Osteoblast (primary cell): ENCODE results near the gene NEK9. TPM values are rescaled to one million over a fixed set of nuclear protein-coding genes. Genes with fewer than 3 reads are reported as not detected.
A peak's percentile ranks its signal among the peaks of the same experiment; 100 is the strongest.

Experiments used
- DNase-seq: peaks from one replicate; pipeline ENCODE4 v3.0.0; 2011; ENCODE audit warnings: low spot score, mixed read lengths; ENCODE audit not compliant: insufficient read length; ENCODE audit errors: missing footprints
- H2AFZ ChIP-seq: 2 replicates; pipeline ENCODE4 v1.6.0; 2011; ENCODE audit warnings: mild to moderate bottlenecking, low read length
- H3K27ac ChIP-seq: 2 replicates; pipeline ENCODE4 v1.5.1; 2011; ENCODE audit warnings: mild to moderate bottlenecking, low read depth, low read length, moderate library complexity
- H3K27me3 ChIP-seq: 2 replicates; pipeline ENCODE4 v1.6.0; 2012; ENCODE audit warnings: mild to moderate bottlenecking, control low read depth, inconsistent platforms, low read length, moderate library complexity; ENCODE audit not compliant: insufficient read depth
- H3K36me3 ChIP-seq: 2 replicates; pipeline ENCODE4 v1.5.1; 2011; ENCODE audit warnings: mild to moderate bottlenecking, low read length, control low read depth, moderate library complexity; ENCODE audit not compliant: insufficient read depth
- H3K4me1 ChIP-seq: 2 replicates; pipeline ENCODE4 v1.5.1; 2011; ENCODE audit warnings: mild to moderate bottlenecking, low read length, control low read depth, moderate library complexity; ENCODE audit not compliant: insufficient read depth
- H3K4me2 ChIP-seq: 2 replicates; pipeline ENCODE4 v1.6.0; 2011; ENCODE audit warnings: mild to moderate bottlenecking, low read length; ENCODE audit not compliant: insufficient read depth
- H3K4me3 ChIP-seq: fragments of 200-600 bp; sonication (generic); 3 replicates; pipeline ENCODE4 v1.5.1; 2012; ENCODE audit warnings: mild to moderate bottlenecking, low read length, inconsistent platforms; ENCODE audit not compliant: insufficient read depth
- H3K79me2 ChIP-seq: 2 replicates; pipeline ENCODE4 v1.6.0; 2012; ENCODE audit warnings: mild to moderate bottlenecking, low read length, control low read depth, inconsistent platforms; ENCODE audit not compliant: insufficient read depth
- H3K9me3 ChIP-seq: 2 replicates; pipeline ENCODE4 v1.5.1; 2011; ENCODE audit warnings: low read depth, low read length, control low read depth
- H4K20me1 ChIP-seq: 2 replicates; pipeline ENCODE4 v1.6.0; 2012; ENCODE audit warnings: mild to moderate bottlenecking, low read length, control low read depth; ENCODE audit not compliant: insufficient read depth
- CTCF ChIP-seq: IDR thresholded peaks from 2 replicates; pipeline ENCODE4 v1.5.1; 2011; ENCODE audit warnings: mild to moderate bottlenecking, low read depth, low read length, moderate library complexity; ENCODE audit errors: extremely low read depth
- total RNA-seq: library from RNA; depleted of rRNA; stranded (reverse); fragments of >200 nt; gene quantifications from 2 replicates; pipeline ENCODE4 v1.2.3, GENCODE V29; 2012

The NEK9 gene
- total RNA-seq, 1 donor = 42.7 TPM

GRCh38 chr14:75088566-75089373 lies 38.1 kb downstream of the NEK9 start:
- DNase-seq = peak; percentile 84
- Histone ChIP-seq H3K9me3 (no peaks in the 10 kb centered on the region), H3K27ac (no peak overlapping the region), H2AFZ (no peak overlapping the region), H3K27me3 (no peaks in the 10 kb centered on the region), H3K4me3 (no peak overlapping the region), H3K4me1 (no peaks in the 10 kb centered on the region), H3K79me2 (no peaks in the 10 kb centered on the region), H3K4me2 (no peak overlapping the region), H4K20me1 (no peaks in the 10 kb centered on the region), H3K36me3 (peaks cover 65% of the 10 kb centered on the region)
- peak; percentile 80 for TF ChIP-seq CTCF

GRCh38 chr14:75088153-75088552 lies 38.7 kb downstream of the NEK9 start:
- no peaks in the 10 kb centered on the region for H3K9me3 ChIP-seq
- no peak overlapping the region for H2AFZ ChIP-seq
- H3K79me2 ChIP-seq = no peaks in the 10 kb centered on the region
- no peaks in the 10 kb centered on the region for H4K20me1 ChIP-seq
- no peak overlapping the region for H3K4me3 ChIP-seq
- DNase-seq = no peak
- TF ChIP-seq CTCF = no peak
- no peak overlapping the region for H3K27ac ChIP-seq
- H3K27me3 ChIP-seq = no peaks in the 10 kb centered on the region
- no peaks in the 10 kb centered on the region for H3K4me1 ChIP-seq
- no peak overlapping the region for H3K4me2 ChIP-seq
- peaks cover 67% of the 10 kb centered on the region for H3K36me3 ChIP-seq

GRCh38 chr14:75084513-75084912 lies 42.3 kb downstream of the NEK9 start:
- no peak for TF ChIP-seq CTCF
- no peak overlapping the region for H2AFZ ChIP-seq
- DNase-seq = no peak
- no peaks in the 10 kb centered on the region for H4K20me1 ChIP-seq
- H3K4me3 ChIP-seq = no peak overlapping the region
- H3K4me1 ChIP-seq = peaks cover 12% of the 10 kb centered on the region
- H3K9me3 ChIP-seq = no peaks in the 10 kb centered on the region
- H3K27me3 ChIP-seq = no peaks in the 10 kb centered on the region
- H3K27ac ChIP-seq = no peak overlapping the region
- no peak overlapping the region for H3K4me2 ChIP-seq
- H3K36me3 ChIP-seq = peaks cover 51% of the 10 kb centered on the region
- no peaks in the 10 kb centered on the region for H3K79me2 ChIP-seq

GRCh38 chr14:75083271-75083670 lies 43.6 kb downstream of the NEK9 start:
- Histone ChIP-seq H2AFZ (no peak overlapping the region), H3K27me3 (no peaks in the 10 kb centered on the region), H3K79me2 (no peaks in the 10 kb centered on the region), H3K36me3 (peaks cover 49% of the 10 kb centered on the region), H3K4me2 (no peak overlapping the region), H3K27ac (no peak overlapping the region), H3K4me1 (peaks cover 12% of the 10 kb centered on the region), H3K4me3 (no peak overlapping the region), H4K20me1 (no peaks in the 10 kb centered on the region), H3K9me3 (no peaks in the 10 kb centered on the region)
- no peak for DNase-seq
- no peak for TF ChIP-seq CTCF
